Uterus (tissue), 2 donors: ENCODE measurements around the gene ARL5A.

Experiments
- POLR2A ChIP-seq, 2 donors: fragments of 450-650 bp; IDR thresholded peaks; one replicate each; pipeline ENCODE4 v1.6.1; 2016; ENCODE audit warnings: antibody characterized with exemption in 2 of 2, mild to moderate bottlenecking in 1 of 2, moderate library complexity in 1 of 2
- TF ChIP-seq, protein P1 (sequence below), 4 experiments: fragments of 200-600 bp in 2 of 4; fragments of 450-650 bp in 2 of 4; sonication (generic) in 2 of 4; IDR thresholded peaks; one replicate each; pipeline ENCODE4 v1.5.1; 2016 to 2019; ENCODE audit warnings: antibody characterized with exemption in 4 of 4, mild to moderate bottlenecking in 2 of 4, moderate library complexity in 1 of 4

DNA sequence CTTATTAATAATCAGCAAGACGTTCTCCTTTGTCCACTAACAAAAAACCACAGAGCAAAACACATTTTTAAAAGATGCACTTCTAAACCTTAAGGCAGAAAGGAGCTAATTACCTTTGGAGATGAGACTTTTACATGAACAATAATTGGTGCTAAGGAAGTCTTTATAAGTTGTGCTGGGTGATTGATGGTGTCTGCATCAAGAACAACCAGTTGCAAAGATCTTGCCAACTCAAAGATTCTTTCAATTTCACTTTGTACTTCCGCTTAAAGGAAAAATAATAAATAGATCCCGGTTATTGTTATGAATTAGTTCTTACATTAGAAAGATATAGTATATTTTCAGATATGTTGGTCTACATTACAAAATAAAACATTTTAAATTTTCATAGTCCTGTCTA is 26.9 kb upstream of the ARL5A start:
- TF ChIP-seq, protein P1, sequence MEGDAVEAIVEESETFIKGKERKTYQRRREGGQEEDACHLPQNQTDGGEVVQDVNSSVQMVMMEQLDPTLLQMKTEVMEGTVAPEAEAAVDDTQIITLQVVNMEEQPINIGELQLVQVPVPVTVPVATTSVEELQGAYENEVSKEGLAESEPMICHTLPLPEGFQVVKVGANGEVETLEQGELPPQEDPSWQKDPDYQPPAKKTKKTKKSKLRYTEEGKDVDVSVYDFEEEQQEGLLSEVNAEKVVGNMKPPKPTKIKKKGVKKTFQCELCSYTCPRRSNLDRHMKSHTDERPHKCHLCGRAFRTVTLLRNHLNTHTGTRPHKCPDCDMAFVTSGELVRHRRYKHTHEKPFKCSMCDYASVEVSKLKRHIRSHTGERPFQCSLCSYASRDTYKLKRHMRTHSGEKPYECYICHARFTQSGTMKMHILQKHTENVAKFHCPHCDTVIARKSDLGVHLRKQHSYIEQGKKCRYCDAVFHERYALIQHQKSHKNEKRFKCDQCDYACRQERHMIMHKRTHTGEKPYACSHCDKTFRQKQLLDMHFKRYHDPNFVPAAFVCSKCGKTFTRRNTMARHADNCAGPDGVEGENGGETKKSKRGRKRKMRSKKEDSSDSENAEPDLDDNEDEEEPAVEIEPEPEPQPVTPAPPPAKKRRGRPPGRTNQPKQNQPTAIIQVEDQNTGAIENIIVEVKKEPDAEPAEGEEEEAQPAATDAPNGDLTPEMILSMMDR (IDR thresholded peaks at IDR 0.05): no peak
- TF ChIP-seq POLR2A (IDR thresholded peaks at IDR 0.05): no peak
